Fibroblast of lung (primary cell): Measurements from ENCODE around the gene MAST1.

Experiments used
- CTCF ChIP-seq, 2 donors: IDR thresholded peaks in 1 of 2; conservative IDR thresholded peaks in 1 of 2; 1 replicate in 1 of 2; 2 replicates in 1 of 2; pipeline ENCODE4 v1.5.1; 2011 to 2012; ENCODE audit warnings: low read length in 2 of 2, control low read depth in 1 of 2, inconsistent platforms in 1 of 2, low read depth in 1 of 2, mild to moderate bottlenecking in 1 of 2
- EZH2 ChIP-seq: IDR thresholded peaks from 2 replicates; pipeline ENCODE4 v1.5.1; 2012; ENCODE audit warnings: low read length, control low read depth, mild to moderate bottlenecking; ENCODE audit errors: missing control alignments

- no peak for TF ChIP-seq CTCF (conservative IDR thresholded peaks at IDR 0.05 in 1 of 2, IDR thresholded peaks at IDR 0.05 in 1 of 2; ENCODE audit: low read depth in 1 of 2, low read length in 2 of 2)
- TF ChIP-seq EZH2: no peak
Observed at GRCh38 chr19:12865746-12866415, 27.6 kb downstream of the MAST1 start.
